NCI-H82 (cell line): ENCODE results near the gene PYY.
"Not testable (repeated sequence)": the region's sequence is repeated elsewhere in the genome, so short reads cannot be mapped to it uniquely, and the experiment has no call there.

ENCODE experiments used
- DNase-seq: peaks from one replicate; lab custom pipeline; 2025; lab: John Stamatoyannopoulos, UW

PYY gene

DNA sequence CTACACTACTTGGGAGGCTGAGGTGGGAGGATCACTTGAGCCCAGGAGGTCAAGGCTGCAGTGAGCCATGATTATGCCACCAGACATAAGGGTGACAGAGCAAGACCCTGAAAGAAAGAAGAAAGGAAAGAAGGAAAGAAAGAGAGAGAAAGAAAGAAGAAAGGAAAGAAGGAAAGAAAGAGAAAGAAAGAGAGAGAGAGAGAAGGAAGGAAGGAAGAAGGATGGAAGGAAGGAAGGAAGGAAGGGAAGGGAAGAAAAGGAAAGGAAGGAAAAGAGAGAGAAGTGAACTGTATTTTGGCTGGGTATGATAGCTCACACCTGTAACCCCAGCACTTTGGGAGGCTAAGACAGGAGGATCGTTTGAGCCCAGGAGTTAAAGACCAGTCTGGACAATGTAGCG is 24.3 kb upstream of the PYY start:
- no peak for DNase-seq

DNA sequence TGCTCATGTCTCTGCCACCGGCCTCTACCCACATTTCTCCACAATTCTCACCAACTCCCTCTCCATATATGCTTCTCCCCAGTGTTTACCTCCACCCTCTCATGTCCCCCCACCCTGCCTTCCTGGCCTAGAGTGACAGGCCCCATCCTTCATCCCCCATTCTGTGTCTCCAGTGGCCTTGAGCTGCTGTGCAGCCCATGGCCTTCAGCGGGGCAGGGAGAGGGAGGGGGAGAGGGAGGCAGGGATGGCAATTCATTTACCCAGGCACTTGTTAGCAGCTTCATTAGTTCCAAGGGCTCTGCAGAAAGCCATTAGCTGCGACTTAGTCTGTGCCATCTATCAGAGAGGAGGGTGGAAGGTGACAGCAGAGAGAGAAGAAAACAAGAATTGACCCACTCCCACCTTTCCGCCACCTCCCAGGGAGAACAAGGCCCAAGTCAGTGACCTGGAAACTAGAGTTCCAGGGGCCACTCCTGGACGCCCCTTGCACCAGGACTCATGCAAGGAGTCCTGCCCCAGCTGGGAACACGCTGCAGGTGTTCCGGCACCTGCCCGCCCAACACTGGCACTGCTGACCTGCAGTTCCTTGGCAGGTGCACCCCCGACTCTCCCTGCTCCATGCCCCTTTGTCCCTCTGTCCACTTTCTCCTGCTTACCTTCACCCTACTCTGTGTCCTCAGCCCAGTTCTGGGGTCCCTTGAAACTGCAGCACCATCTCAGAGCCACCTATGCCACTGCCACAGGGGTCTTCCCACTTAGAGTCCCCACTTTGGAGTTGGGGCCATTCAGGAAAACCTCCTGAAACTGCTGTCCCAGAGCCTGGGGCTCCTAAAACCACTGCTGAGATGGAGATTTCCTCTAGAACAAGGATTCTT is 23.5 kb upstream of the PYY start:
- DNase-seq: no peak

- DNase-seq: no peak
Measured at GRCh38 chr17:43975898-43976297, 22.2 kb upstream of the PYY start.

- DNase-seq: peak; percentile 89
Measured at GRCh38 chr17:43974382-43975266, 20.9 kb upstream of the PYY start.

DNA sequence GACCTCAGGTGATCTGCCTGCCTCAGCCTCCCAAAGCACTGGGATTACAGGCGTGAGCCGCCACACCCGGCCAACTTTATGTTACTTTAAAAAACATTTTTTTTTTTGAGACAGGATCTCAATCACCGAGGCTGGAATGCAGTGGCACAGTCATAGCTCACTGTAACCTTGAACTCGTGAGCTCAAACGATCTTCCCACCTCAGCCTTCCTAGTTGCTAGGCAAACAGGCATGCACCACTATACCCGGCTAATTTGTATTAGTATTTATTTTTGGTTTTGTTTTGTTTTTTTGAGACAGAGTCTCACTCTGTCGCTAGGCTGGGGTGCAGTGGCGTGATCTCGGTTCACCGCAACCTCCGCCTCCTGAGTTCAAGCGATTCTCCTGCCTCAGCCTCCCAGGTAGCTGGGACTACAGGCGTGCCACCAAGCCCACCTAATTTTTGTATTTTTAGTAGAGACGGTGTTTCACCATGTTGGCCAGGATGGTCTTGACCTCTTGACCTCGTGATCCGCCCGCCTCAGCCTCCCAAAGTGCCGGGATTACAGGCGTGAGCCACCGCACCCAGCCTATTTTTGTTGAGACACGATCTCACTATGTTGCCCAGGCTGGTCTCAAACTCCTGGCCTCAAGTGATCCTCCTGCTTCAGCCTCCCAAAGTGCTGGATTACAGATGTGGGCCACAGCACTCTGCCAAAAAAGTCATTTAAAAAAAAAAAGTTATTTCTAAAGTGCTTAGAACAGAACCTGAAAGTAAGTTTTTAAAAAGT is 18.9 kb upstream of the PYY start:
- not testable (repeated sequence) for DNase-seq

DNA sequence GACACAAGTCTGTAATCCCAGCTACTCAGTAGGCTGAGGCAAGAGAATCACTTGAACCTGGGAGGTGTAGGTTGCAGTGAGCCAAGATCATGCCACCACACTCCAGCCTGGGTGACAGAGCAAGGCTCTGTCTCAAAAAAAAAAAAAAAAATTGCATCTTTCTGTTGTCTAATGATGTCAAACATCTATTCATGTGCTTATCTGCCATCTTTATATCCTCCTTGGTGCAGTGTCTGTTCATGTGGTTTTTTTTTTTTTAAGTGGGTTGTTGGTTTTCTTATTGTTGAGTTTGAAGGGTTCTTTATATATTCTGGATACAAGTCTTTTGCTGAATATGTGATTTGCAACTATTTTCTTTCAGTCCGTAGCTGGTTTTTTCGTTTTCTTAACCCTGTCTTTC is 17.7 kb upstream of the PYY start:
- not testable (repeated sequence) for DNase-seq

GRCh38 chr17:43970366-43970765 is 16.6 kb upstream of the PYY start:
- no peak for DNase-seq

- DNase-seq: no peak
Measured at GRCh38 chr17:43967251-43967875, 13.6 kb upstream of the PYY start.

DNA sequence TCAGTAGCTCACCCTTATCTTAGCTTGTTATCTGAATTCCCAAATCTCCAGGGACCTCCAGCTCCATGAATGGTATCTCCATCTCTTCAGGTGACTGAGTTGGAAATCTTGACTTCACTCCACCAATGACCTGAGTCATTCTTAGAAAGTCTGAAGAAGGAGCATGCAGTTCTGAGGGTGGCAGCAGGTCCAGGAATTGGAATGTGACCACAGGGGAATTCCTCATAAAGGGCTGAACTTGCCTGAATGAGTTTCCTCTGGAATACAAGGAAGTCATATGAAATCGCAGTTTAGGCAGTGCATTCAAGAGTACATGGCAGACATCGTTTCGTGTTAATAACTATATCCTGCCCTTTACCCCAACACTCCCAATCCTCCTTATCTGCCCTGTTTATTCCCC is 12.5 kb upstream of the PYY start:
- DNase-seq: no peak

DNA sequence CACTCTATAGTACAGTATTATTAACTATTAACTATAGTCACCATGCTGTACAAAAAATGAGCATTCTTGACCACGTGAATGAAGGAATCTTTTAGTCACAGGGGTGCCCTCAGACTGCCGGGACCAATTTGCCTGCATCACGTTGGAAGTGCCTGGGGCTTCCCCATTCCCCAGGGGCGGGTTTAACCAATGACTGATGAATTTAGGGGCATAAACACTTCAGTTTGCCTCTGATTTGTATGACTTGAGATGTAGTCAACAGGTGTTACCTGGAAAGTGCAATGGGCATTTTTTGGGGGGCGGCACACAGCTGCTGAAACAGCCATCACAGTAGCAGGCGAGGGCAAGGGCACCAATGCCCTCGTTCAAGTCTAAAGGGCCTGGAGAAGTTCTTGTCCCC is 8.7 kb upstream of the PYY start:
- DNase-seq: no peak

- no peak for DNase-seq
Measured at GRCh38 chr17:43961954-43962353, 8.2 kb upstream of the PYY start.

- DNase-seq: not testable (repeated sequence)
Measured at GRCh38 chr17:43961292-43961691, 7.6 kb upstream of the PYY start.

GRCh38 chr17:43958748-43959352 is 5.1 kb upstream of the PYY start:
- no peak for DNase-seq

GRCh38 chr17:43956222-43956621 is 2.5 kb upstream of the PYY start:
- DNase-seq: no peak

GRCh38 chr17:43952724-43953666 is 745 bp downstream of the PYY start:
- peak; percentile 90 for DNase-seq

- peak; percentile 88 for DNase-seq
Measured at GRCh38 chr17:43952351-43952723, 1.4 kb downstream of the PYY start.

- no peak for DNase-seq
Measured at GRCh38 chr17:43951750-43952149, 2.0 kb downstream of the PYY start.

GRCh38 chr17:43950554-43950953 is 3.2 kb downstream of the PYY start:
- DNase-seq: no peak

- no peak for DNase-seq
Measured at GRCh38 chr17:43949781-43950180, 4.0 kb downstream of the PYY start.

GRCh38 chr17:43946781-43947180 is 7.0 kb downstream of the PYY start:
- DNase-seq: no peak
